ENCODE results near the gene DHRSX.

Gene DHRSX

DNA sequence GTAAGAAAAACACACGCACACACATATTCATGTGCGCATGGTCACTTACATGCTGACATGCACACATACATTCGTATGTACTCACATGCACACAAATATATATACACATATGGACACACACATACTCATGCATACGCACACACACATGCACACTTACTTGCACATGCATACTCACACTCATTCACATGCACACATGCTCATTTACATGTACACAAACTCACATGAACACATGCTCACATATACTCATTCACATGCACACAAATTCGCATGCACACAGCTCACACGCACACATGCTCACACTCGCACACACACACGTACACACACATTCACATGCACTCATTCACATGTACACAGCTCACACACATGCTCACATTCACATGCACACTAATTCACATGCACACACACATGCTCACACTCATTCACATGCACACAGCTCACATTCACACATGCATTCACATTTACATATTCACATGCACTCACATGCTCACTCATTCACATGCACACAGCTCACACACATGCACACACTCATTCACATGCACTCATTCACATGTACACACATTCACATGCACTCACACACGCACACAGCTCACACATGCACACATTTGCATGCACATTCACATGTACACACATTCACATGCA, 276.1 kb downstream of the DHRSX start:
- H3K4me3 ChIP-seq (ENCODE audit: low read length in 2 of 2) = peak overlapping the region in 1 of 2 donors; percentile 52
- H4K8ac ChIP-seq (ENCODE audit: low read depth, low read length) = peak overlapping the region; percentile 94
- peak overlapping the region; percentile 57 for H4K91ac ChIP-seq (ENCODE audit: low read depth, low read length, poor library complexity)
- no peaks in the 10 kb centered on the region for H3K27me3 ChIP-seq (ENCODE audit: control insufficient read depth in 3 of 3, insufficient read depth in 3 of 3, low read depth in 1 of 3, low read length in 3 of 3)
- H2BK15ac ChIP-seq (ENCODE audit: low read length) = no peak overlapping the region
- H3K9me3 ChIP-seq (replicated peaks in 1 of 2; ENCODE audit: control insufficient read depth in 2 of 2, insufficient read depth in 1 of 2, low read depth in 1 of 2, low read length in 2 of 2) = peaks cover 24 to 36% of the 10 kb centered on the region in 2 donors
- peak overlapping the region; percentile 69 for H3K4ac ChIP-seq (ENCODE audit: low read length)
- H2BK12ac ChIP-seq (ENCODE audit: low read length) = peak overlapping the region; percentile 48
- peaks cover 3 to 4% of the 10 kb centered on the region in 2 donors for H3K4me1 ChIP-seq (ENCODE audit: control insufficient read depth in 2 of 2, insufficient read depth in 1 of 2, low read depth in 1 of 2, low read length in 2 of 2)
- no peak for DNase-seq (ENCODE audit: low spot score)
- no peak overlapping the region for H2BK120ac ChIP-seq (ENCODE audit: low read depth, low read length)
- H3K14ac ChIP-seq (ENCODE audit: low read length) = peak overlapping the region; percentile 58
- H3K36me3 ChIP-seq (replicated peaks in 1 of 2; ENCODE audit: control insufficient read depth in 2 of 2, insufficient read depth in 2 of 2, low read length in 2 of 2) = peaks cover 15 to 21% of the 10 kb centered on the region in 2 donors
- H2BK5ac ChIP-seq (ENCODE audit: low read length) = no peak overlapping the region
- H3K23ac ChIP-seq (ENCODE audit: low read depth, low read length, poor library complexity) = peak overlapping the region; percentile 76
- no peak overlapping the region for H2AFZ ChIP-seq (ENCODE audit: low read length)
- H3K18ac ChIP-seq (ENCODE audit: low read length) = no peak overlapping the region
- H3K4me2 ChIP-seq (ENCODE audit: insufficient read depth, low read length, poor library complexity, severe bottlenecking) = no peak overlapping the region
- no peak overlapping the region for H2AK5ac ChIP-seq (ENCODE audit: low read depth, low read length)
- H3K27ac ChIP-seq (replicated peaks; ENCODE audit: low read length) = no peak overlapping the region
- H3K79me1 ChIP-seq (ENCODE audit: low read depth, low read length) = no peaks in the 10 kb centered on the region
- no CpG with 5 or more reads among the region's 9 CpGs for WGBS, 2 donors (ENCODE audit: extremely low coverage in 2 of 2, insufficient read length in 2 of 2, insufficient replicate concordance in 1 of 2)
- H3K9ac ChIP-seq (ENCODE audit: low read depth, low read length, poor library complexity) = peak overlapping the region; percentile 82

GRCh38 chrX:2224161-2224560, 276.6 kb downstream of the DHRSX start:
- Histone ChIP-seq H4K91ac (ENCODE audit: low read depth, low read length, poor library complexity) (no peak overlapping the region), H2BK15ac (ENCODE audit: low read length) (no peak overlapping the region), H2AK5ac (ENCODE audit: low read depth, low read length) (no peak overlapping the region)

DNA sequence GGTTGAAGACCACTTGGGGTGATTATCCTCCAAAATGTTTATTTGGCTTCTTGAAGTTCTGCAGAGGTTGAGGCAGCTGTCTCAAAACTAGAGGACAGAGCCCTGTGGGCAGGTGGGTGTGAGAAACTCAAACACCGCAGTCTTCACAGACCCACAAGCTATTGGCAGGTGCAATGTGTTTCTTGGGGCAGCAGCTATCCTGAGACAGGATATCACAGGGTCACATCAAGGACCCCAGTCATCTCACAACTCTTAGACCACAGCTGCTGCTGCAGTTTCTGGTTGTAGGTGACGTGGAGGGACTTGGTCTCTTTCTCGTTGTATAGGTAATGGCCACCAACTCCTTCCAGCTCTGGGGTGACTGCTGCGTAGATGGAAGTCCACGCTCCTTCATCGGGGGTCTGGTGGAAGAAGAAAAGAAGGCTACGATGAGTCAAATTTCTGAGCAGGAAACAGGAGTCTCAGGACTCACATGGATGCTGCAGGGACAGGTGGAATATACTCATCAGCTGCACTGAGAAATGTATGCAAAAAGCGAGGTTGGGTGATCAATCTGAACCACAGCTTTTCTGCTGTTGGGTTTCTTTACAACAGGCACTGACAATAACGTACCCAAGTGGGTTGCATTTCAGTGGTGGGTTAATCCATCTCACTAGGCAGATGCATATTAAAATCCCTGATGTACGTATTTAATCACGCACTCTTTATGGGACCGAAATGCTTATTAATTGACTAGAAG, 279.8 kb downstream of the DHRSX start:
- H4K8ac ChIP-seq (ENCODE audit: low read depth, low read length) = no peak overlapping the region
- DNase-seq (ENCODE audit: low spot score) = no peak
- H2BK12ac ChIP-seq (ENCODE audit: low read length) = no peak overlapping the region
- peaks cover 0 to 2% (median 0%) of the 10 kb centered on the region in 3 experiments for H3K27me3 ChIP-seq (ENCODE audit: control insufficient read depth in 3 of 3, insufficient read depth in 3 of 3, low read depth in 1 of 3, low read length in 3 of 3)
- H3K4ac ChIP-seq (ENCODE audit: low read length) = no peak overlapping the region
- H2BK120ac ChIP-seq (ENCODE audit: low read depth, low read length) = no peak overlapping the region
- H3K9ac ChIP-seq (ENCODE audit: low read depth, low read length, poor library complexity) = no peak overlapping the region
- no peak overlapping the region for H3K23ac ChIP-seq (ENCODE audit: low read depth, low read length, poor library complexity)
- H2BK5ac ChIP-seq (ENCODE audit: low read length) = no peak overlapping the region
- no peaks in the 10 kb centered on the region for H3K79me1 ChIP-seq (ENCODE audit: low read depth, low read length)
- WGBS, 2 donors (ENCODE audit: extremely low coverage in 2 of 2, insufficient read length in 2 of 2, insufficient replicate concordance in 1 of 2) = no CpG with 5 or more reads among the region's 12 CpGs
- peaks cover 41 to 62% of the 10 kb centered on the region in 2 donors for H3K9me3 ChIP-seq (replicated peaks in 1 of 2; ENCODE audit: control insufficient read depth in 2 of 2, insufficient read depth in 1 of 2, low read depth in 1 of 2, low read length in 2 of 2)
- H3K4me2 ChIP-seq (ENCODE audit: insufficient read depth, low read length, poor library complexity, severe bottlenecking) = no peak overlapping the region
- H3K14ac ChIP-seq (ENCODE audit: low read length) = no peak overlapping the region
- no peak overlapping the region for H3K27ac ChIP-seq (replicated peaks; ENCODE audit: low read length)
- H3K18ac ChIP-seq (ENCODE audit: low read length) = no peak overlapping the region
- H3K36me3 ChIP-seq (replicated peaks in 1 of 2; ENCODE audit: control insufficient read depth in 2 of 2, insufficient read depth in 2 of 2, low read length in 2 of 2) = peaks cover 21 to 24% of the 10 kb centered on the region in 2 donors
- H2AK5ac ChIP-seq (ENCODE audit: low read depth, low read length) = no peak overlapping the region
- H3K4me3 ChIP-seq (ENCODE audit: low read length in 2 of 2) = no peak overlapping the region
- H3K4me1 ChIP-seq (ENCODE audit: control insufficient read depth in 2 of 2, insufficient read depth in 1 of 2, low read depth in 1 of 2, low read length in 2 of 2) = peaks cover 0 to 3% of the 10 kb centered on the region in 2 donors
- no peak overlapping the region for H2AFZ ChIP-seq (ENCODE audit: low read length)
- no peak overlapping the region for H4K91ac ChIP-seq (ENCODE audit: low read depth, low read length, poor library complexity)
- no peak overlapping the region for H2BK15ac ChIP-seq (ENCODE audit: low read length)

More at GRCh38 chrX:2224161-2224560, 276.6 kb downstream of the DHRSX start:
- Histone ChIP-seq H3K79me1 (ENCODE audit: low read depth, low read length) (no peaks in the 10 kb centered on the region), H3K4me2 (ENCODE audit: insufficient read depth, low read length, poor library complexity, severe bottlenecking) (no peak overlapping the region), H3K27me3 (ENCODE audit: control insufficient read depth in 3 of 3, insufficient read depth in 3 of 3, low read depth in 1 of 3, low read length in 3 of 3) (no peaks in the 10 kb centered on the region), H3K4me3 (ENCODE audit: low read length in 2 of 2) (no peak overlapping the region), H2AFZ (ENCODE audit: low read length) (no peak overlapping the region), H3K27ac (replicated peaks; ENCODE audit: low read length) (no peak overlapping the region), H3K4ac (ENCODE audit: low read length) (no peak overlapping the region), H4K8ac (ENCODE audit: low read depth, low read length) (no peak overlapping the region), H3K9me3 (replicated peaks in 1 of 2; ENCODE audit: control insufficient read depth in 2 of 2, insufficient read depth in 1 of 2, low read depth in 1 of 2, low read length in 2 of 2) (peaks cover 27 to 41% of the 10 kb centered on the region in 2 donors), H3K14ac (ENCODE audit: low read length) (no peak overlapping the region), H3K23ac (ENCODE audit: low read depth, low read length, poor library complexity) (no peak overlapping the region), H3K9ac (ENCODE audit: low read depth, low read length, poor library complexity) (no peak overlapping the region), H2BK120ac (ENCODE audit: low read depth, low read length) (no peak overlapping the region), H2BK5ac (ENCODE audit: low read length) (no peak overlapping the region), H3K36me3 (replicated peaks in 1 of 2; ENCODE audit: control insufficient read depth in 2 of 2, insufficient read depth in 2 of 2, low read length in 2 of 2) (peaks cover 14 to 24% of the 10 kb centered on the region in 2 donors), H2BK12ac (ENCODE audit: low read length) (no peak overlapping the region), H3K4me1 (ENCODE audit: control insufficient read depth in 2 of 2, insufficient read depth in 1 of 2, low read depth in 1 of 2, low read length in 2 of 2) (peaks cover 3 to 4% of the 10 kb centered on the region in 2 donors), H3K18ac (ENCODE audit: low read length) (no peak overlapping the region)
- DNase-seq (ENCODE audit: low spot score) = no peak
- WGBS, 2 donors (ENCODE audit: extremely low coverage in 2 of 2, insufficient read length in 2 of 2, insufficient replicate concordance in 1 of 2) = no CpG with 5 or more reads among the region's 7 CpGs

DNA sequence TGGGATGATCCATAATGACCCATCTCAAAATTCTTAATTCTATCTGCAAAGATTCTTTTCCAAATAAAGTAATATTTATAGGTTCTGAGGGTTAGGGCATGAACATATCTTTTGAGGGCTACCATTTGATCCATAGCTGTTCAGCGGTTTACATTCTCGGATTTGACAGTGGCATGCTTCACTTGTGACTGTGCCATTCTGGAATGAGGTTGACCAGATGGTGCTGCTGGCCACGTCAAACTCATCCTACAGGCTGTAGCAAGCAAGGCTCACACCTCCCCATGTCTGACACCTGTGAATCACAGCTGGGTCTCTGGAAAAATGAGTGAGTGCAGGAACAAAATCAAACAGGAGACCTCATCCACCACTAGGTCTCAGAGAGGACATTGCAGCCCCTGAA, 280.5 kb downstream of the DHRSX start:
- Histone ChIP-seq H3K4me2 (ENCODE audit: insufficient read depth, low read length, poor library complexity, severe bottlenecking) (no peak overlapping the region), H3K79me1 (ENCODE audit: low read depth, low read length) (no peaks in the 10 kb centered on the region), H3K4ac (ENCODE audit: low read length) (no peak overlapping the region), H2BK12ac (ENCODE audit: low read length) (no peak overlapping the region), H2AFZ (ENCODE audit: low read length) (no peak overlapping the region), H3K9ac (ENCODE audit: low read depth, low read length, poor library complexity) (no peak overlapping the region), H3K23ac (ENCODE audit: low read depth, low read length, poor library complexity) (no peak overlapping the region), H2BK15ac (ENCODE audit: low read length) (no peak overlapping the region), H2AK5ac (ENCODE audit: low read depth, low read length) (no peak overlapping the region), H3K27ac (replicated peaks; ENCODE audit: low read length) (no peak overlapping the region), H4K8ac (ENCODE audit: low read depth, low read length) (no peak overlapping the region), H3K4me3 (ENCODE audit: low read length in 2 of 2) (no peak overlapping the region), H2BK120ac (ENCODE audit: low read depth, low read length) (no peak overlapping the region), H3K14ac (ENCODE audit: low read length) (no peak overlapping the region), H4K91ac (ENCODE audit: low read depth, low read length, poor library complexity) (no peak overlapping the region), H2BK5ac (ENCODE audit: low read length) (no peak overlapping the region), H3K36me3 (replicated peaks in 1 of 2; ENCODE audit: control insufficient read depth in 2 of 2, insufficient read depth in 2 of 2, low read length in 2 of 2) (peaks cover 21 to 24% of the 10 kb centered on the region in 2 donors), H3K9me3 (replicated peaks in 1 of 2; ENCODE audit: control insufficient read depth in 2 of 2, insufficient read depth in 1 of 2, low read depth in 1 of 2, low read length in 2 of 2) (peaks cover 41 to 63% of the 10 kb centered on the region in 2 donors), H3K27me3 (ENCODE audit: control insufficient read depth in 3 of 3, insufficient read depth in 3 of 3, low read depth in 1 of 3, low read length in 3 of 3) (peaks cover 0 to 2% (median 0%) of the 10 kb centered on the region in 3 experiments), H3K4me1 (ENCODE audit: control insufficient read depth in 2 of 2, insufficient read depth in 1 of 2, low read depth in 1 of 2, low read length in 2 of 2) (peaks cover 0 to 3% of the 10 kb centered on the region in 2 donors), H3K18ac (ENCODE audit: low read length) (no peak overlapping the region)
- WGBS, 2 donors (ENCODE audit: extremely low coverage in 2 of 2, insufficient read length in 2 of 2, insufficient replicate concordance in 1 of 2) = no CpG with 5 or more reads among the region's 3 CpGs
- no peak for DNase-seq (ENCODE audit: low spot score)
